ENCODE results near the gene FBXL19.

FBXL19 gene

GRCh38 chr16:30984669-30985400 is 61.5 kb downstream of the FBXL19 start, which contains the start of gene HSD3B7:
TSS of gene HSD3B7 (plus strand) at chr16:30985207. CDS start at chr16:30985659, 452 bp downstream.
- Histone ChIP-seq H3K36me3 (ENCODE audit: insufficient read depth, low read length) (peaks cover 4% of the 10 kb centered on the region; the same call in 1 of the 2 replicates), H3K9ac (ENCODE audit: low read depth, low read length) (peak within 1 kb of the TSS; percentile 52), H3K9me3 (ENCODE audit: control insufficient read depth, insufficient read depth, low read length) (no peaks in the 10 kb centered on the region), H3K4me1 (ENCODE audit: insufficient read depth, low read length) (no peaks in the 10 kb centered on the region)

DNA sequence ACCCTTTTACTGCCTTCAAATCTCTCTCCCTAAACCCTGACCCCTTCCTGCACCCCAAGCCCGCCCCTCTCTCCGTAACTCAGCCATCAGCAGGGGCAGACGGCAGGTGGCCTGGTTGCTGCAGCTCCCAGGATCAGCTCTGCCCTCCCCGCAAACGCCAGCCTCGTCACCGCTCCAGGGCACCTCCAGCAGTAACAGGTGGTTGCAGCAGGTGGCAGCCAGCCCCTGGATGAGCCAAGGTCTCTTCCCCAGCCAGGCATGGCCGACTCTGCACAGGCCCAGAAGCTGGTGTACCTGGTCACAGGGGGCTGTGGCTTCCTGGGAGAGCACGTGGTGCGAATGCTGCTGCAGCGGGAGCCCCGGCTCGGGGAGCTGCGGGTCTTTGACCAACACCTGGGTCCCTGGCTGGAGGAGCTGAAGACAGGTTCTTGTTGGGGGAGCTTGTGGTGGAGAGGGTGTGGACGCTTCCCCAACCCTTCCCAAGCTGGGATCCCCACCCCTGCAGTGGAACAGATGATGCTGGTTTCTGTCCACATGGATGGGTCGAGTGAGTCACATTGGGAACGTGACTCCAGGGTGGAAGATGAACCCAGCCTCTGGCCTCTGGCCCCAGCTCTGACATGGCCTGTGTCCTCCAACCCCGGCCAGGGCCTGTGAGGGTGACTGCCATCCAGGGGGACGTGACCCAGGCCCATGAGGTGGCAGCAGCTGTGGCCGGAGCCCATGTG is 62.2 kb downstream of the FBXL19 start:
- H3K9ac ChIP-seq (ENCODE audit: low read depth, low read length): peak overlapping the region; percentile 52
- no peaks in the 10 kb centered on the region for H3K4me1 ChIP-seq (ENCODE audit: insufficient read depth, low read length)
- H3K9me3 ChIP-seq (ENCODE audit: control insufficient read depth, insufficient read depth, low read length): no peaks in the 10 kb centered on the region
- H3K36me3 ChIP-seq (ENCODE audit: insufficient read depth, low read length): peaks cover 4% of the 10 kb centered on the region; the same call in 1 of the 2 replicates

DNA sequence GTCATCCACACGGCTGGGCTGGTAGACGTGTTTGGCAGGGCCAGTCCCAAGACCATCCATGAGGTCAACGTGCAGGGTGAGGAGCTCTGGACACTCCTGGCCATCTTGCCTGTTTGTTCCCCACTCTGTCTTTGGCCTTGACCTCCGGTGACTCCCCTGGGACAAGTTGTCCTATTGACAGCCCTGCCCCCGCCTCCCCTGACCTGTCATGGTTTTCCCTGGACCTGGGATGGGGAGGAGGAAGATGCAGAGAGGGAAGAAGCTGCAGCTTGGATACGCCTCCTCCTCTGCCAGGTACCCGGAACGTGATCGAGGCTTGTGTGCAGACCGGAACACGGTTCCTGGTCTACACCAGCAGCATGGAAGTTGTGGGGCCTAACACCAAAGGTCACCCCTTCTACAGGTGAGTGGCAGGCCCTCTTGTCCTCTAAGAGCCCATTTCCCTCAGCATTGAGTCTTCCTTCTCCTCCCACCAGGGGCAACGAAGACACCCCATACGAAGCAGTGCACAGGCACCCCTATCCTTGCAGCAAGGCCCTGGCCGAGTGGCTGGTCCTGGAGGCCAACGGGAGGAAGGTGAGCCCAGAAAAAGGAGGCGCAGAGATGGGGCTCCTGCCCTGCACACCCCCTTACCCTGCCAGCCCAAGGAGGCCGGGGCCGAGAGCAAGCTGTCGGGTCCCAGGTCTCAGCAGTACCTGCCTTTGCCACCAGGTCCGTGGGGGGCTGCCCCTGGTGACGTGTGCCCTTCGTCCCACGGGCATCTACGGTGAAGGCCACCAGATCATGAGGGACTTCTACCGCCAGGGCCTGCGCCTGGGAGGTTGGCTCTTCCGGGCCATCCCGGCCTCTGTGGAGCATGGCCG is 63.0 kb downstream of the FBXL19 start:
- Histone ChIP-seq H3K36me3 (ENCODE audit: insufficient read depth, low read length) (no peaks in the 10 kb centered on the region), H3K9me3 (ENCODE audit: control insufficient read depth, insufficient read depth, low read length) (no peaks in the 10 kb centered on the region), H3K9ac (ENCODE audit: low read depth, low read length) (no peak overlapping the region), H3K4me1 (ENCODE audit: insufficient read depth, low read length) (no peaks in the 10 kb centered on the region)

DNA sequence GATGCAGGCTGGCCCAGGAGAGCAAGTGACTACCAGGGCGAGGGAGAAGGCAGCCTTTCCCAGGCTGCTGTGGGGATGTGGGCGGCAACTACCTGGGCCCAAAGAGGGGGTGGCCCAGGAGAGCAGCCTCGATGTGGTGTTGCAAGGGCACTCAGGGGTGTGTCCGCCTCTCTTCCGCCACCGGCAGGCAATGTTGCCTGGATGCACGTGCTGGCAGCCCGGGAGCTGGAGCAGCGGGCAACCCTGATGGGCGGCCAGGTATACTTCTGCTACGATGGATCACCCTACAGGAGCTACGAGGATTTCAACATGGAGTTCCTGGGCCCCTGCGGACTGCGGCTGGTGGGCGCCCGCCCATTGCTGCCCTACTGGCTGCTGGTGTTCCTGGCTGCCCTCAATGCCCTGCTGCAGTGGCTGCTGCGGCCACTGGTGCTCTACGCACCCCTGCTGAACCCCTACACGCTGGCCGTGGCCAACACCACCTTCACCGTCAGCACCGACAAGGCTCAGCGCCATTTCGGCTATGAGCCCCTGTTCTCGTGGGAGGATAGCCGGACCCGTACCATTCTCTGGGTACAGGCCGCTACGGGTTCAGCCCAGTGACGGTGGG is 64.3 kb downstream of the FBXL19 start:
- H3K9ac ChIP-seq (ENCODE audit: low read depth, low read length): no peak overlapping the region
- H3K9me3 ChIP-seq (ENCODE audit: control insufficient read depth, insufficient read depth, low read length): no peaks in the 10 kb centered on the region
- H3K36me3 ChIP-seq (ENCODE audit: insufficient read depth, low read length): no peaks in the 10 kb centered on the region
- no peaks in the 10 kb centered on the region for H3K4me1 ChIP-seq (ENCODE audit: insufficient read depth, low read length)

GRCh38 chr16:30989469-30990047 is 66.2 kb downstream of the FBXL19 start:
- Histone ChIP-seq H3K36me3 (ENCODE audit: insufficient read depth, low read length) (no peaks in the 10 kb centered on the region), H3K4me1 (ENCODE audit: insufficient read depth, low read length) (no peaks in the 10 kb centered on the region), H3K9me3 (ENCODE audit: control insufficient read depth, insufficient read depth, low read length) (no peaks in the 10 kb centered on the region), H3K9ac (ENCODE audit: low read depth, low read length) (no peak overlapping the region)

DNA sequence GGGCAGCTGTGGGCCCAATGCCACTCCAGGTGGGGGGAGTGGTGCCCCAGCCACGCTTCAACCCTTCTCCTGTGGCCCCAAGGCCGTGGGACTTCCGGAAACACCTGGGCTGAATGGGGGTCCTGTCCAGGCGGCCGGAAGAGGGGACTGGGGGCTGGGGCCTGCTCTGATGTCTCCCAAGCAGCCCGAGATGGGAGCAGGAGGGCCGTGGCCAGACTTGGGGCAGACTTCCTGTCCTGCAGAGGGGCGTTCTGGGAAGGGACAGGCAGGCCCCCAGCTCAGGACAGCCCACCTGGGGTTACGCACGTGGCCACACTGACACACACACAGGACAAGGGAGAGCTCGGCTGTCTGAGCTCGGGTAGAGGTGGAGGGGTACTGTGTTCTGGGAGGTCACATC is 66.7 kb downstream of the FBXL19 start:
- no peak overlapping the region for H3K9ac ChIP-seq (ENCODE audit: low read depth, low read length)
- no peaks in the 10 kb centered on the region for H3K36me3 ChIP-seq (ENCODE audit: insufficient read depth, low read length)
- H3K4me1 ChIP-seq (ENCODE audit: insufficient read depth, low read length): no peaks in the 10 kb centered on the region
- H3K9me3 ChIP-seq (ENCODE audit: control insufficient read depth, insufficient read depth, low read length): no peaks in the 10 kb centered on the region

GRCh38 chr16:30991052-30991451 is 67.7 kb downstream of the FBXL19 start:
- Histone ChIP-seq H3K9ac (ENCODE audit: low read depth, low read length) (no peak overlapping the region), H3K36me3 (ENCODE audit: insufficient read depth, low read length) (no peaks in the 10 kb centered on the region), H3K9me3 (ENCODE audit: control insufficient read depth, insufficient read depth, low read length) (no peaks in the 10 kb centered on the region), H3K4me1 (ENCODE audit: insufficient read depth, low read length) (no peaks in the 10 kb centered on the region)

DNA sequence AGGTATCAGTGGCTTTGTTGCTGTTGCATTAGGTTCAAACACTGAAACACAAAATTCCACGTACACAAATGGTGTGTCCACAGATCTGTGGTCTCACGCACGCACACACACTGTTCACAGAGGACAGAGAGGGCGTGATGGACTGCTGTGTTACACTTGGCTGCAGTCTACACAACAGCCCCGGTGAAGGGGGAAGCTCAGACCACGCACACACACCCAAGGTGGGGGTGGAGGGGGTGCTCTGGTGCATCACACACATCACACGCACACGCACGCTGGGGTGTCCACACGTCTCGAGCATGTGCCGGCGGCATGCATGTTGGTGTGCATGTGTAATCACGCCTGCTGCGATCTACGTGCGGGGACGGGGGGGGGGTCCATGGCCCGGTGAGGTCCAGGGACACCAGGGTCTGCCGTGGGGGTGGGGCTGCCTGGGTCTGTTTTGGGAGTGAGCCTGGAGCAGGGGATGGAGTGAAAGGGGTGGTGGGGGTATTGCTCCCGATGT is 69.0 kb downstream of the FBXL19 start:
- Histone ChIP-seq H3K9ac (ENCODE audit: low read depth, low read length) (no peak overlapping the region), H3K4me1 (ENCODE audit: insufficient read depth, low read length) (no peaks in the 10 kb centered on the region), H3K9me3 (ENCODE audit: control insufficient read depth, insufficient read depth, low read length) (no peaks in the 10 kb centered on the region), H3K36me3 (ENCODE audit: insufficient read depth, low read length) (no peaks in the 10 kb centered on the region)

DNA sequence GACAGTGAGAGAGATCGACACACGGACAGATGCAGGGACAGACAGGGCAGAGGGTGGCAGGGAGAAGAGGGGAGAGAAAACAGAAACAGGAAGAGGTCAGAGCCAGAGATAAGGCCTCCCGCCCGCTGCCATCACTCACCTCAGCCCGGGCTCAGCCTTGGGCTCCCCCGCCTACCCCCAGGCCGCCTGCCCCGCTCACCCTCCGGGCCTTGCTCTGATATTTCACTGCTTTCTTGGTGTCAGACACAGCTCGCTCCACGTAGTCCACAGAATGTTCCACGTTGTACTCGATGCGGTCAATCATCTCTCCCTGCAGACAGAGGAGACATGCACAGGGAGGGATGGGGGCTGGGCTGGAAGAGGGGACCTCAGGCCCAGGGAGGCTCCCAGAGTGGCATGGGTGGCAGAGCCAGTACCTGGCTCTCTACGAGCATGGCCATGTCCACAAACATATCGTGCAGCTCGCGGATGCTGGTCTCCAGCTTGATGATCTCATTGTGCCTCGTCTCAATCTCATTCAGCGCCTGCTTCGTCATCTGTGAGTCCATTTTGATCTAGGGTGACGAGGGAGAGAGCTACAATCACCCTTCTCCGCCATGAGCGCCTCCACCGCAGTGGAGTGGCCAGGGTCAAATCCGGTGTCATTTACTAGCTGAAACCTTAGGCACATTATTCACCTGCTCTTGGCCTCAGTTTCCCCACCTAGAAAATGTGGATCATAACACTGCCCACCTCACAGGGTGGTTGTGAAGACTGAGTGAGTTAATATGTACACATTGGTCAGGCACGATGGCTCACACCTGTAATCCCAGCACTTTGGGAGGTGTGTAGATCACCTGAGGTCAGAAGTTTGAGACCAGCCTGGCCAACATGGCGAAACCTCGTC is 69.8 kb downstream of the FBXL19 start:
- Histone ChIP-seq H3K4me1 (ENCODE audit: insufficient read depth, low read length) (peaks cover 4% of the 10 kb centered on the region; the same call in 1 of the 2 replicates), H3K36me3 (ENCODE audit: insufficient read depth, low read length) (no peaks in the 10 kb centered on the region), H3K9me3 (ENCODE audit: control insufficient read depth, insufficient read depth, low read length) (no peaks in the 10 kb centered on the region), H3K9ac (ENCODE audit: low read depth, low read length) (no peak overlapping the region)

DNA sequence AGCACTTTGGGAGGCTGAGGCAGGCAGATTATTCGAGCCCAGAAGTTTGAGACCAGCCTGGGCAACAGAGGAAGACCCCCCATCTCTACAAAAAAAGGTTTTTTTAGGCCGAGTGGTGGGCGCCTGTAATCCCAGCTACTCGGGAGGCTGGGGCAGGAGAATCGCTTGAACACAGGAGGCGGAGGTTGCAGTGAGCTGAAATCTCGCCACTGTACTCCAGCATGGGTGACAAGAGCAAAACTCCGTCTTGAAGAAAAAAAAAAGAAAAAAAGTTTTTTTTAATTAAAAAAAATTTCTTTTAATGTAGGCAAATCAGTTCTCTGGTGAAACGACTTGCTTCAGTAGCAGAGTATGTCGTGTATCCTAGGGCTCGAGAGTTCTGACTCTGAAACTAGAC is 72.6 kb downstream of the FBXL19 start:
- Histone ChIP-seq H3K9me3 (ENCODE audit: control insufficient read depth, insufficient read depth, low read length) (no peaks in the 10 kb centered on the region), H3K9ac (ENCODE audit: low read depth, low read length) (peak overlapping the region; percentile 70; the same call in 1 of the 2 replicates), H3K36me3 (ENCODE audit: insufficient read depth, low read length) (no peaks in the 10 kb centered on the region), H3K4me1 (ENCODE audit: insufficient read depth, low read length) (peaks cover 18% of the 10 kb centered on the region; the same call in 1 of the 2 replicates)

DNA sequence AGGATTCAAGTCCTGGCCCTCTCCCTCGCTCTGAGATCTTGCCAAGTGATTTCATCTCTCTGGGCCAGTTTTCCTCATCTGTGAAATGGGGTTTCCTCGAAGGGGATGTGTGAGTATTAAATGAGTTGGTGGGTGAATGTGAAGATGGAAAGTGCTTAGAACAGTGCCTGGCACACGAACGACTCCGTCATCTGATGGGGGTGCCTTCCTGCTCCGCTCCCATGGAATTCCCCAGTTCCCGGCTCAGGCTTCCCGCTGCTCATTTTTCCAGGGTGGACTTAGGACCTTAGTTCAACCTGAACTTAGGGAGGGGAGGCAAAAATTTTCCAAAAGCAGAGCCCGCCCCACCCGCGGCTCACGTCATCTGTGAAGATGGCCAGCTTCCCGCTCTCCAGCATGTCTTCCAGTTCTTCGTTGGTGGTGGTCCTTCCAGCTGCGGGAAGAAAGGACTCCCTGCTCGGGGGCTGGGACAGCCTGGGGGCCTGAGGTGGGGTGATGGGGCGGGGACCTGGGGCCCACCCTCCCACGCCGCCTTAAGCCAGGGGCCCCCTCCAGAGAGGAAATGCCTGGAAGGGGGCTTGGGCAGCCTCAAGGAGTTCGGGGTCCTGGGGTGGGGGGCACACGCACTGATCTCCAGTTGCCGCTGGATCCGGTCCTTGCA is 73.1 kb downstream of the FBXL19 start:
- H3K9me3 ChIP-seq (ENCODE audit: control insufficient read depth, insufficient read depth, low read length): no peaks in the 10 kb centered on the region
- H3K9ac ChIP-seq (ENCODE audit: low read depth, low read length): peak overlapping the region; percentile 70
- no peaks in the 10 kb centered on the region for H3K36me3 ChIP-seq (ENCODE audit: insufficient read depth, low read length)
- H3K4me1 ChIP-seq (ENCODE audit: insufficient read depth, low read length): peaks cover 18% of the 10 kb centered on the region; the same call in 1 of the 2 replicates

DNA sequence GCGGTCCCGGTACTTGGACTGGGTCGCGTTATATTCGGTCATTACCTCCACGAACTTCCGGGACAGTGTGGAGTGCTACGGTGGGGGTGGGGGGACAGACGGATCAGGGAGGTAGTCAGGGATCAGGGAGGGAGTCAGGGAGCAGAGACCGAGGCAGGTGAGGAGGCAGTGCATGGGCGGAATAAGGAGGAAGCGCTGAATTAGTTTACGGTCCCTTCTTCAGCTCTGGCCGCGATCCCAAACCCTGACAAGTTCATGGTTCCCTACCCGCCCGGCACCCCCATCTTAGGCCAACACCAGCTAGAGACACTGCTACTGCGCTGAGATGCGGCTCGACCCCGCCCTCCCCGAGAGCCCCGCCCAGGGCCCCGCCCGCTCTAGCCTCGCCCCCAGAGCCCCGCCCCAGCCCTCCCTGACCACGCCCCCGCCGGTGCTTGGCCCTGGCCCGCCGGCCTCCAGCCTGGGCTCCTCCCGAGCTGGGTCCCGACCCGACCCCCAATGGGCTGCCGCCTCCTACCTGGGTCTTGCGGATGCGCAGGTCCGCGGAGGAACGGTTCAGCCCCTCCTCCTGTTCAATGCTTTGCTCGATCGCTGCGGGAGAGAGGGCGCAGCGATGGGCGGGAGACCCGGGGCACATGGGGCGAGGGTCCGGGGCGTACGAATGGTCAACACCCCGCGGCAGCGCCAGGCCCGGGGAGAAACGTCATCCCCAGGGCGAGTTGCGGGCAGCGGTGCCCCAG is 73.8 kb downstream of the FBXL19 start:
- Histone ChIP-seq H3K4me1 (ENCODE audit: insufficient read depth, low read length) (peaks cover 18% of the 10 kb centered on the region; the same call in 1 of the 2 replicates), H3K9me3 (ENCODE audit: control insufficient read depth, insufficient read depth, low read length) (no peaks in the 10 kb centered on the region), H3K36me3 (ENCODE audit: insufficient read depth, low read length) (no peaks in the 10 kb centered on the region), H3K9ac (ENCODE audit: low read depth, low read length) (peak overlapping the region; percentile 70)
